ENCODE results near the gene HID1. TPM values are rescaled to one million over a fixed set of nuclear protein-coding genes. Genes with fewer than 3 reads are reported as not detected.
"Not testable (repeated sequence)": the region's sequence is repeated elsewhere in the genome, so short reads cannot be mapped to it uniquely, and the experiment has no call there.

HID1 gene
- total RNA-seq, 1 experiment from 2014 or later: 43.8 TPM

DNA sequence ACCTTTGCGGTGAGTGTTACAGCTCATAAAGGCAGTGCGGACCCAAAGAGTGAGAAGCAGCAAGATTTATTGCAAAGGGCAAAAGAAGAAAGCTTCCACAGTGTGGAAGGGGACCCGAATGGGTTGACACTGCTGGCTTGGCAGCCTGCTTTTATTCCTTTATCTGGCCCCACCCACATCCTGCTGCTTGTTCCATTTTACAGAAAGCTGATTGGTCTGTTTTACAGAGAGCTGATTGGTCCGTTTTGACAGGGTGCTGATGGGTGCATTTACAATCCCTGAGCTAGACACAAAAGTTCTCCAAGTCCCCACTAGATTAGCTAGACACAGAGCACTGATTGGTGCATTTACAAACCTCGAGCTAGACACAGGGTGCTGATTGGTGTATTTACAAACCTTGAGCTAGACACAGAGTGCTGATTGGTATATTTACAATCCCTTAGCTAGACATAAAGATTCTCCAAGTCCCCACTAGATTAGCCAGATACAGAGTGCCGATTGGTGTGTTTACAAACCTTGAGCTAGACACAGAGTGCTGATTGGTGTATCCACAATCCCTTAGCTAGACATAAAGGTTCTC lies 66.3 kb downstream of the HID1 start:
- BruUV-seq (replicated peaks): not testable (repeated sequence)
- CTCF ChIA-PET: interaction anchor here (1.0 kb wide), 1 partner anchor 52 kb away, joined by 3 read pairs; no protein-coding TSS in a partner anchor
- ATAC-seq: peak; percentile 19; the same call in 1 of the 2 replicates

DNA sequence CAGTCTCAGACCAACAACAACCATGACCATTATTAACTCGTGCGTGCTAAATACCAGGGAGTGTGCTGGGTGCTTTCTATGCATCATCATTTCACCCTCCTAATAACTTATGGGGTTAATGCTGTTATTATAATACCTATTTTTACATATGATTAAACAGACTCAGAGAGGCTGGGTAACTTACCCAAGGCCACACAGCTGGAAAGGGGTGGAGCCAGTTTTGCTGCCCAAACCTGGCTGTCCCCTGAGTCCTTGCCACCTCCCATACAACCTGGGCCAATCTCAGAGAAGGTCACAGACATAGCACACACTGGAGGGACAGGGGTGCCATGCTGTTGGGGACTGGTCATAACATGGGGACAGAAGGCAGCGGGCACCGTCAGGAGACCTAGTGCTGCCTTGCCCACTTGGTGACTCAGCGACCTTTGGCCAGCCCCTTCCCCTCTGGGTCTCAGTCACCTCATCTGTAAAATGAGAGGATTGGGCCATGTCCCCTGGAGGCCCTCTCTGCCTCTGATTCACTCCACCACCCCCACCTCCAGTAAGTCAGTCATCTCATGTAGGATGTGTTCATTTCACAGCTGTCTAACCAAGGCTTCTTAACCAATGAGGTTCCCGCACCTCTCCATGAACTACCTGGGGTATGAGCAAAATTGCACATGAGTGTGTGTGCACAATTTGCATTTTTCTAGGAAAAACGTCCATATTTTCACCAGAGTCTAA lies 67.7 kb downstream of the HID1 start:
- 0 out of 2 replicates have a peak, but pooled peaks have one; percentile 32 for ATAC-seq
- Histone ChIP-seq H3K27ac (ENCODE audit: low read depth, low read length) (no peak overlapping the region), H3K36me3 (ENCODE audit: control insufficient read depth in 1 of 2, insufficient read depth in 2 of 2, low read length in 2 of 2) (no peaks in the 10 kb centered on the region), H3K9me2 (ENCODE audit: insufficient read depth) (no peaks in the 10 kb centered on the region), H3K27me3 (ENCODE audit: insufficient read depth, low read length) (no peaks in the 10 kb centered on the region), H3K4me2 (ENCODE audit: low read length) (no peak overlapping the region), H3K4me3 (replicated peaks in 1 of 2; ENCODE audit: low read depth in 1 of 2, low read length in 2 of 2) (no peak overlapping the region), H3K9me3 (ENCODE audit: control insufficient read depth in 1 of 2, insufficient read depth in 1 of 2, low read depth in 1 of 2, low read length in 2 of 2) (no peaks in the 10 kb centered on the region), H3K4me1 (ENCODE audit: control insufficient read depth in 1 of 2, insufficient read depth in 2 of 2, low read length in 2 of 2) (peaks cover 3 to 30% of the 10 kb centered on the region in 2 experiments), H2AFZ (ENCODE audit: low read depth, low read length, poor library complexity, severe bottlenecking) (no peak overlapping the region), H3K79me2 (ENCODE audit: insufficient read depth, low read length) (no peaks in the 10 kb centered on the region), H3K9ac (ENCODE audit: low read length) (no peak overlapping the region), H4K20me1 (ENCODE audit: insufficient read depth) (no peaks in the 10 kb centered on the region)
- ChIA-PET POLR2A (interaction anchor here (2.0 to 2.3 kb wide), 2 partner anchors 9 to 32 kb away, joined by 6 to 15 read pairs; partner anchors contain the start of gene FDXR), CTCF (no interaction called here), RAD21 (ENCODE audit: low non-redundant PET in 1 of 2, low total read pairs in 2 of 2, uncharacterized antibody in 2 of 2, unreplicated experiment in 2 of 2) (no interaction called here)
- intact Hi-C loops (cut with micrococcal nuclease): no loop called here
- no peak for DNase-seq (ENCODE audit: low read depth, low spot score)
- no TSS peak for BruUV-seq (replicated peaks)
- TF ChIP-seq YY1 (IDR thresholded peaks at IDR 0.05; ENCODE audit: extremely low read depth, insufficient replicate concordance, low read depth, low read length) (no peak), TCF7L2 (IDR thresholded peaks at IDR 0.05; ENCODE audit: borderline replicate concordance, extremely low read depth, insufficient read depth, insufficient read length) (no peak), ZNF274 (IDR thresholded peaks at IDR 0.05; ENCODE audit: low read depth, low read length) (no peak), SP1 (IDR thresholded peaks at IDR 0.05; ENCODE audit: low read depth) (no peak), ZFX (IDR thresholded peaks at IDR 0.05) (no peak), CBX3 (IDR thresholded peaks at IDR 0.05; ENCODE audit: low read depth) (no peak), POLR2AphosphoS5 (IDR thresholded peaks at IDR 0.05; ENCODE audit: low read depth, low read length) (no peak), EZH2 (IDR thresholded peaks at IDR 0.05) (no peak)
- TF ChIP-seq, protein P1, sequence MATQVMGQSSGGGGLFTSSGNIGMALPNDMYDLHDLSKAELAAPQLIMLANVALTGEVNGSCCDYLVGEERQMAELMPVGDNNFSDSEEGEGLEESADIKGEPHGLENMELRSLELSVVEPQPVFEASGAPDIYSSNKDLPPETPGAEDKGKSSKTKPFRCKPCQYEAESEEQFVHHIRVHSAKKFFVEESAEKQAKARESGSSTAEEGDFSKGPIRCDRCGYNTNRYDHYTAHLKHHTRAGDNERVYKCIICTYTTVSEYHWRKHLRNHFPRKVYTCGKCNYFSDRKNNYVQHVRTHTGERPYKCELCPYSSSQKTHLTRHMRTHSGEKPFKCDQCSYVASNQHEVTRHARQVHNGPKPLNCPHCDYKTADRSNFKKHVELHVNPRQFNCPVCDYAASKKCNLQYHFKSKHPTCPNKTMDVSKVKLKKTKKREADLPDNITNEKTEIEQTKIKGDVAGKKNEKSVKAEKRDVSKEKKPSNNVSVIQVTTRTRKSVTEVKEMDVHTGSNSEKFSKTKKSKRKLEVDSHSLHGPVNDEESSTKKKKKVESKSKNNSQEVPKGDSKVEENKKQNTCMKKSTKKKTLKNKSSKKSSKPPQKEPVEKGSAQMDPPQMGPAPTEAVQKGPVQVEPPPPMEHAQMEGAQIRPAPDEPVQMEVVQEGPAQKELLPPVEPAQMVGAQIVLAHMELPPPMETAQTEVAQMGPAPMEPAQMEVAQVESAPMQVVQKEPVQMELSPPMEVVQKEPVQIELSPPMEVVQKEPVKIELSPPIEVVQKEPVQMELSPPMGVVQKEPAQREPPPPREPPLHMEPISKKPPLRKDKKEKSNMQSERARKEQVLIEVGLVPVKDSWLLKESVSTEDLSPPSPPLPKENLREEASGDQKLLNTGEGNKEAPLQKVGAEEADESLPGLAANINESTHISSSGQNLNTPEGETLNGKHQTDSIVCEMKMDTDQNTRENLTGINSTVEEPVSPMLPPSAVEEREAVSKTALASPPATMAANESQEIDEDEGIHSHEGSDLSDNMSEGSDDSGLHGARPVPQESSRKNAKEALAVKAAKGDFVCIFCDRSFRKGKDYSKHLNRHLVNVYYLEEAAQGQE (IDR thresholded peaks at IDR 0.05; ENCODE audit: low read depth): no peak
- TF ChIP-seq, protein P2, sequence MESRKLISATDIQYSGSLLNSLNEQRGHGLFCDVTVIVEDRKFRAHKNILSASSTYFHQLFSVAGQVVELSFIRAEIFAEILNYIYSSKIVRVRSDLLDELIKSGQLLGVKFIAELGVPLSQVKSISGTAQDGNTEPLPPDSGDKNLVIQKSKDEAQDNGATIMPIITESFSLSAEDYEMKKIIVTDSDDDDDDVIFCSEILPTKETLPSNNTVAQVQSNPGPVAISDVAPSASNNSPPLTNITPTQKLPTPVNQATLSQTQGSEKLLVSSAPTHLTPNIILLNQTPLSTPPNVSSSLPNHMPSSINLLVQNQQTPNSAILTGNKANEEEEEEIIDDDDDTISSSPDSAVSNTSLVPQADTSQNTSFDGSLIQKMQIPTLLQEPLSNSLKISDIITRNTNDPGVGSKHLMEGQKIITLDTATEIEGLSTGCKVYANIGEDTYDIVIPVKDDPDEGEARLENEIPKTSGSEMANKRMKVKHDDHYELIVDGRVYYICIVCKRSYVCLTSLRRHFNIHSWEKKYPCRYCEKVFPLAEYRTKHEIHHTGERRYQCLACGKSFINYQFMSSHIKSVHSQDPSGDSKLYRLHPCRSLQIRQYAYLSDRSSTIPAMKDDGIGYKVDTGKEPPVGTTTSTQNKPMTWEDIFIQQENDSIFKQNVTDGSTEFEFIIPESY (IDR thresholded peaks at IDR 0.05; ENCODE audit: extremely low read depth, insufficient replicate concordance, low read length): no peak

More for the DNA sequence above, 66.3 kb downstream of the HID1 start:
- DNase-seq (ENCODE audit: low read depth, low spot score): peak; percentile 48
- H3K4me1 ChIP-seq (ENCODE audit: control insufficient read depth in 1 of 2, insufficient read depth in 2 of 2, low read length in 2 of 2): peaks cover 3 to 30% of the 10 kb centered on the region in 2 experiments
- H3K9me3 ChIP-seq (ENCODE audit: control insufficient read depth in 1 of 2, insufficient read depth in 1 of 2, low read depth in 1 of 2, low read length in 2 of 2); intact Hi-C loops (cut with micrococcal nuclease); H3K9me2 ChIP-seq (ENCODE audit: insufficient read depth); H4K20me1 ChIP-seq (ENCODE audit: insufficient read depth); H3K79me2 ChIP-seq (ENCODE audit: insufficient read depth, low read length); H3K9ac ChIP-seq (ENCODE audit: low read length); H2AFZ ChIP-seq (ENCODE audit: low read depth, low read length, poor library complexity, severe bottlenecking); H3K27me3 ChIP-seq (ENCODE audit: insufficient read depth, low read length); H3K36me3 ChIP-seq (ENCODE audit: control insufficient read depth in 1 of 2, insufficient read depth in 2 of 2, low read length in 2 of 2); H3K4me3 ChIP-seq (replicated peaks in 1 of 2; ENCODE audit: low read depth in 1 of 2, low read length in 2 of 2): not testable (repeated sequence)
- H3K4me2 ChIP-seq (ENCODE audit: low read length): 0 out of 2 replicates have a peak overlapping the region, but pooled peaks have one; percentile 6
- peak overlapping the region; percentile 29; the same call in 1 of the 2 replicates for H3K27ac ChIP-seq (ENCODE audit: low read depth, low read length)
- peak; percentile 72 for TF ChIP-seq SP1 (IDR thresholded peaks at IDR 0.05; ENCODE audit: low read depth)
- peak; percentile 24; the same call in 1 of the 2 replicates for TF ChIP-seq POLR2AphosphoS5 (IDR thresholded peaks at IDR 0.05; ENCODE audit: low read depth, low read length)
- POLR2A ChIA-PET: interaction anchor here (1.3 to 2.3 kb wide), 5 partner anchors 8 to 218 kb away, joined by 3 to 15 read pairs (median 6); partner anchors contain the start of gene FDXR
- RAD21 ChIA-PET (ENCODE audit: low non-redundant PET in 1 of 2, low total read pairs in 2 of 2, uncharacterized antibody in 2 of 2, unreplicated experiment in 2 of 2): interaction anchor here in 1 of 2 experiments (0.7 kb wide), 1 partner anchor 31 kb away, joined by 3 read pairs; no protein-coding TSS in a partner anchor
